ENCODE measurements around the gene NEMF. TPM values are rescaled to one million over a fixed set of nuclear protein-coding genes. Genes with fewer than 3 reads are reported as not detected.
A peak's percentile ranks its signal among the peaks of the same experiment; 100 is the strongest.
"Not testable (repeated sequence)": the region's sequence is repeated elsewhere in the genome, so short reads cannot be mapped to it uniquely, and the experiment has no call there.

NEMF gene
- total RNA-seq, 2 experiments from 2014 or later: 63.6 to 71.0 TPM

DNA sequence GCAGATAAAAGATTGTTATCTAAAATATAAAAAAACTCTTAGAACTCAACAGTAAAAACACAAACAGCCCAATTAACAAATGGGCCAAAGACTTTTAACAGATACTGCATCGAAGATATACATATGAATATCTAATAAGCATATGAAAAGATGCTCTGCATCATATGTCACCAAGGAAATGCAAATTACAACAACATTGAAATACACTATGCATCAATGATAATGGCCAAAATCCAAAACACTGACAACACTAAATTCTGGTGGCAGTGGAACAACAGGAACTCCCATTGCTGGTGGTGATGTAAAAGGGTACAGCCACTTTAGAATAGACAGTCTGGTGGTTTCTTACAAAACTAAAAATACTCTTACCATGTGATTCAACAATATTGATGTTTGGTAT, 43.8 kb downstream of the NEMF start:
- Mint-ChIP-seq H3K27me3 (no peaks in the 10 kb centered on the region), H3K4me1 (ENCODE audit: low read depth) (no peaks in the 10 kb centered on the region), H3K4me3 (no peak overlapping the region), H3K27ac (no peak overlapping the region), H3K36me3 (peaks cover 44% of the 10 kb centered on the region), H3K9me3 (no peaks in the 10 kb centered on the region)
- DNase-seq: no peak
- intact Hi-C loops (cut with micrococcal nuclease): no loop called here
- POLR2A ChIA-PET: no interaction called here
- CTCF ChIA-PET: no interaction called here

DNA sequence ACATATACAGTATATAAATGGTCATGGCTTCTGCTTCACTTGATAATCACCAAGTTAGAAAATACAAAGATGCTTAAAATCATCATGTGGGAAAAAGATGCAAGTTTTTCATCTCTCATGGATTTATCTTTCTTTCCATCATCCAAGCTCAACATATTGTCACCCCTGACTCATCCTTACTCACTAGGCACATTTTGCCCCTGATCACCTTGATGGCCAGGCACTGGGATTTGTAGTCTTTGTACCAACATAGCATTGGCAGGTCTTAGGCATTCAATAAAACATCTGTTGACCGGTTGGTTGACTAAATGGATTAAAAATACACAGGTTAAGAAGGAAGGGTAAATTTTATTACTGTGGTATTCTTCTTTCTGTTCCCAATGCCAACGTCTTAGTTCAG, 56.6 kb downstream of the NEMF start:
- Mint-ChIP-seq H3K4me3 (no peak overlapping the region), H3K27me3 (no peaks in the 10 kb centered on the region), H3K27ac (peak overlapping the region; percentile 30), H3K36me3 (peaks cover 45% of the 10 kb centered on the region), H3K9me3 (no peaks in the 10 kb centered on the region), H3K4me1 (ENCODE audit: low read depth) (peaks cover 2% of the 10 kb centered on the region)
- intact Hi-C loops (cut with micrococcal nuclease): no loop called here
- CTCF ChIA-PET: no interaction called here
- POLR2A ChIA-PET: no interaction called here
- no peak for DNase-seq

DNA sequence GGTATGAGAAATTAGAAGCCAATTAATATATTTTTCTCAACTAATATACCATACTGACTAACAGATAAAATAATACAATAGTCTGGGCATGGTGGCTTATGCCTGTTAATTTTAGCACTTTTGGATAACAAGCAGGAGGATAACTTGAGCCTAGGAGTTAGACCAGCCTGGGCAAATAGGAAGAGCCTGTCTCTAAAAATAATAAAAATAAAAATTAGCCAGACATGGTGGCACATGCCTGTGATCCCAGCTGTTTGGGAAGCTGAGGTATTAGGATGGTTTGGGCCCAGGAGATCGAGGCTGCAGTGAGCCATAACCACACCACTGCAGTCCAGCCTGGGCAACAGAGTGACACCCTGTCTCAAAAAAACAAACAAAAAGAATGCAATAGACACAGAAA, 60.0 kb downstream of the NEMF start:
- Mint-ChIP-seq H3K27ac (no peak overlapping the region), H3K36me3 (peaks cover 39% of the 10 kb centered on the region), H3K9me3 (no peaks in the 10 kb centered on the region), H3K4me1 (ENCODE audit: low read depth) (peaks cover 2% of the 10 kb centered on the region), H3K27me3 (no peaks in the 10 kb centered on the region), H3K4me3 (no peak overlapping the region)
- POLR2A ChIA-PET: no interaction called here
- intact Hi-C loops (cut with micrococcal nuclease): no loop called here
- DNase-seq: no peak
- CTCF ChIA-PET: no interaction called here

GRCh38 chr14:49786315-49786714, 66.3 kb downstream of the NEMF start:
- Mint-ChIP-seq H3K4me3 (no peak overlapping the region), H3K9me3 (no peaks in the 10 kb centered on the region), H3K4me1 (ENCODE audit: low read depth) (no peaks in the 10 kb centered on the region), H3K27me3 (no peaks in the 10 kb centered on the region), H3K27ac (no peak overlapping the region), H3K36me3 (peaks cover 40% of the 10 kb centered on the region)
- no peak for DNase-seq
- CTCF ChIA-PET: no interaction called here
- POLR2A ChIA-PET: no interaction called here
- intact Hi-C loops (cut with micrococcal nuclease): no loop called here

DNA sequence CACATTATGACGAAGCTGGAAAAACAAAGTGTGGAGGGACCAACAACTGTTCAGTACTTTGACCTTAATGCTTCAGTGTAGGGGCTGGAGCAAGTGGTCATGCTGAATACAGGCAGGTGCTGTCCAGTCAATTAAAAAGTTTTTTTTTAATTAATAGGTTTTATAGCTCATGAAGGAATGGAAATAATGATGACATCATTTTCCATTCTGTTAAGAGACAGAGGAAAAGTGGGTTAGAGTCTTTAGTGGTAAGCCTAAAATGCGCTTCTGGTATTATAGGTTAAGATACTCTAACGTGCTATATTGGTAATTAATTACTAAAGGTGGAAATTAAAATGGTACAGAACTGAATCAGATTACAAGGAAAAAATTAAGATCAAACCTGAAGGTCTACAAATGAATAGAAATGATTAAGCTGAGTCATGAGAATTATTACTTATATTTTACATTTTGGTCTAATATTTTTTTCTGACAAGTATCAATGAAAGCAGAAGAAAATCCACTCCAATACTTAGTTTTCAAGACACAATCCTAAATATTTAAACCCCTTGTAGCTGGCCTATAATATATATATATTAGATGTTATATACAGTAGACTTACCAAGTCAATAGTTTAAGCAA, 69.1 kb downstream of the NEMF start:
- no peaks in the 10 kb centered on the region for H3K4me1 Mint-ChIP-seq (ENCODE audit: low read depth)
- H3K4me3 Mint-ChIP-seq: no peak overlapping the region
- ChIA-PET POLR2A (no interaction called here), CTCF (interaction anchor here (0.6 kb wide), 1 partner anchor 16 kb away, joined by 3 read pairs; the partner anchor contains the start of gene KLHDC2)
- H3K36me3 Mint-ChIP-seq: peaks cover 37% of the 10 kb centered on the region
- intact Hi-C loops (cut with micrococcal nuclease): no loop called here
- no peak for DNase-seq
- H3K27me3 Mint-ChIP-seq: no peaks in the 10 kb centered on the region
- H3K9me3 Mint-ChIP-seq: no peaks in the 10 kb centered on the region
- no peak overlapping the region for H3K27ac Mint-ChIP-seq

DNA sequence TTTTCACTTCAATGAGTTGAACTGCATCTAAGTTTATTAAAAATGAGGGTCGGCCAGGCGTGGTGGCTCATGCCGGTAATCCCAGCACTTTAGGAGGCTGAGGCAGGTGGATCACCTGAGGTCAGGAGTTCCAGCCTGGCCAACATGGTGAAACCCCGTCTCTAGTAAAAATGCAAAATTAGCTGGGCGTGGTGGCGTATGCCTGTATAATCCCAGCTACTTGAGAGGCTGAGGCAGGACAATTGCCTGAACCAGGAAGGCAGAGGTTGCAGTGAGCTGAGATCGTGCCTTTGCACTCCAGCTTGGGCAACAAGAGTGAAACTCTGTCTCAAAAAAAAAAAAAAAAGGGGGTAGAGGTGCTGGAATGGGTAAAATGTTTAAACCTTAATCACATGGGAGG, 71.5 kb downstream of the NEMF start:
- CTCF ChIA-PET: interaction anchor here (1.3 to 1.6 kb wide), 2 partner anchors 71 to 147 kb away, joined by 3 to 5 read pairs; partner anchors contain the start of gene NEMF
- intact Hi-C loops (cut with micrococcal nuclease); DNase-seq; H3K4me3 Mint-ChIP-seq; POLR2A ChIA-PET; H3K4me1 Mint-ChIP-seq (ENCODE audit: low read depth); H3K9me3 Mint-ChIP-seq; H3K27me3 Mint-ChIP-seq: not testable (repeated sequence)
- Mint-ChIP-seq H3K27ac (peak overlapping the region; percentile 6), H3K36me3 (peaks cover 33% of the 10 kb centered on the region)

DNA sequence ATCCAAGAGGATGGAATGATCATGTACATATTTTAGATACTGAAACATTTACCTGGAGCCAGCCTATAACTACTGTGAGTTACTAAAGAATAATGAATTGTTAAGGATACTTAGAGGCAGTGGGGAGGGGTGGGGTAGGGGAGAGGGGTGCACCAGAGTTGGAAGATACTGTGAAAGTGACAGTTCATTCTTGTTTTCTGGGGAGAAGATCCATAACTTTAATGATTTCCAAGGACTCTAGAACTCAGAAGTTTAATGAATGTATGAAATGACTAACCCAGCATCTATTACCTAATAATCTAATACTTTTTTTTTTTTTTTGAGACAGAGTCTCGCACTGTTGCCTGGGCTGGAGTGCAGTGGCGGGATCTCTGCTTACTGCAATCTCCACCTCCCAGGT, 74.2 kb downstream of the NEMF start:
- H3K4me3 Mint-ChIP-seq: no peak overlapping the region
- intact Hi-C loops (cut with micrococcal nuclease): no loop called here
- H3K9me3 Mint-ChIP-seq: no peaks in the 10 kb centered on the region
- no peak for DNase-seq
- CTCF ChIA-PET: no interaction called here
- H3K36me3 Mint-ChIP-seq: peaks cover 31% of the 10 kb centered on the region
- no peak overlapping the region for H3K27ac Mint-ChIP-seq
- peaks cover 8% of the 10 kb centered on the region for H3K4me1 Mint-ChIP-seq (ENCODE audit: low read depth)
- POLR2A ChIA-PET: no interaction called here
- H3K27me3 Mint-ChIP-seq: no peaks in the 10 kb centered on the region

- Mint-ChIP-seq H3K4me1 (ENCODE audit: low read depth) (peaks cover 26% of the 10 kb centered on the region), H3K36me3 (peaks cover 17% of the 10 kb centered on the region), H3K27ac (peak overlapping the region; percentile 43), H3K4me3 (no peak overlapping the region), H3K27me3 (no peaks in the 10 kb centered on the region), H3K9me3 (no peaks in the 10 kb centered on the region)
- intact Hi-C loops (cut with micrococcal nuclease): no loop called here
- CTCF ChIA-PET: no interaction called here
- DNase-seq: no peak
- POLR2A ChIA-PET: no interaction called here
Measured at GRCh38 chr14:49774106-49774505, 78.5 kb downstream of the NEMF start.

- DNase-seq; intact Hi-C loops (cut with micrococcal nuclease); H3K27me3 Mint-ChIP-seq; H3K27ac Mint-ChIP-seq; H3K9me3 Mint-ChIP-seq; H3K4me3 Mint-ChIP-seq; POLR2A ChIA-PET: not testable (repeated sequence)
- Mint-ChIP-seq H3K4me1 (ENCODE audit: low read depth) (peaks cover 34% of the 10 kb centered on the region), H3K36me3 (peaks cover 14% of the 10 kb centered on the region)
- CTCF ChIA-PET: interaction anchor here (1.7 kb wide), 1 partner anchor 138 kb away, joined by 4 read pairs; no protein-coding TSS in a partner anchor
Measured at GRCh38 chr14:49771691-49772090, 80.9 kb downstream of the NEMF start.

DNA sequence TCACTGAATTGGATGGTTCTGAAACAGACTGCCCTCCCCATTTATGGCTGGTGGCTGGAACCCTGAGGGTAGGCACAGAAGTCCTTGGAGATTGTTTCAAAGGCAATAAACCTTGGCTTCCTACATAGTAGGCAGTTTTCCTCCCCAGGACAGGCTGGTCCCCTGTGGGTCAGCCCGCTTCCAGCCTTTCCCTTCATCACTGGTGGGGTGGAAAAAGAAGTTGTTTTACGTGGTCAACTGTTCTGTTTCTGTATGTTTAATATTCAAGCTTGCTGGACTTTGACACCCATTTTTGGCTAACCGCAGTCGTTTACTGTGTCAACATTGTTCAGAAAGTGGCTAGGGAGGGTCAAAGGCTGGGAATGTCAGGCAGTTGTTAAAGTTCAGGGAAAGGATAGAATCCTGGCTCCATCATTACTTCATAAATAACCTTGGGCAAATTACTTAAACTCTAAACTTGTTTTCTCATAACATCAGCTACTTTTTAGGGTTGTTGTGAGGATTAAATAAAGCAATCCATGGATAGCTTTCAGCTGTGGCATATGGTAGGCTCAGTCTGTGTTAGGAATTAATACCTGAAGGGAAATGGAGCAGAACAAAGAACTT, 82.3 kb downstream of the NEMF start:
- ChIA-PET CTCF (interaction anchor here (0.7 to 4.6 kb wide), 4 partner anchors 82 to 432 kb away, joined by 3 to 63 read pairs (median 4); partner anchors contain the start of genes DNAAF2, NEMF and POLE2), POLR2A (interaction anchor here (3.4 kb wide), 1 partner anchor 83 kb away, joined by 16 read pairs; the partner anchor contains the start of gene NEMF)
- Mint-ChIP-seq H3K9me3 (no peaks in the 10 kb centered on the region), H3K4me3 (peak overlapping the region; percentile 26), H3K36me3 (peaks cover 9% of the 10 kb centered on the region), H3K4me1 (ENCODE audit: low read depth) (peaks cover 35% of the 10 kb centered on the region), H3K27me3 (no peaks in the 10 kb centered on the region), H3K27ac (peak overlapping the region; percentile 63)
- no peak for DNase-seq
- intact Hi-C loops (cut with micrococcal nuclease): no loop called here

DNA sequence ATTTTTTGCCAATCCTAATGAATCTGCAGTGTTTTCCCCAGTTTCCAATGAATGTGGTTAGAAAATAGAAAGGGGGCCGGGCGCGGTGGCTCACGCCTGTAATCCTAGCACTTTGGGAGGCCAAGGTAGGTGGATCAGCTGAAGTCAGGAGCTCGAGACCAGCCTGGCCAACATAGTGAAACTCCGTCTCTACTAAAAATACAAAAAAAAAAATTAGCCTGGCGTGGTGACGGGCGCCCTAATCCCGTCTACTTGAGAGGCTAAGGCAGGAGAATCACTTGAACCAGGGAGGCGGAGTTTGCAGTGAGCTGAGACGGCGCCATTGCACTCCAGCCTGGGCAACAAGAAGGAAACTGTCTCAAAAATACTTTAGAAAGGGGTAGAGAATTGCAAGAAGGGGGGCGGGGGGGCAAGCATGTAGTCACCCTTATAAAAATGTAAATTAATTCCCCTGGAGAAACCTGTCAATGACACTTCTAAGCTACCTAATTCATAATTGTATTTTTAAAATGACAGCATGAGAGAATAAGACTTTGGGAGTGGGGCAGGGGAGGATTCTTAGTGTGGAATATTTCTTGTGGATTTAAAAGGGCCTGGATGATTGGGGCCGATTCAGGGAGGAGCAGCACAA, 82.9 kb downstream of the NEMF start:
- ChIA-PET CTCF (interaction anchor here (0.7 to 4.6 kb wide), 7 partner anchors 81 to 433 kb away, joined by 3 to 63 read pairs (median 9); partner anchors contain the start of genes DNAAF2, NEMF and POLE2), POLR2A (interaction anchor here (1.0 to 3.4 kb wide), 6 partner anchors 82 to 346 kb away, joined by 3 to 40 read pairs (median 15); partner anchors contain the start of genes DNAAF2, LRR1, NEMF and POLE2)
- Mint-ChIP-seq H3K27ac (peak overlapping the region; percentile 95), H3K4me1 (ENCODE audit: low read depth) (peaks cover 32% of the 10 kb centered on the region), H3K4me3 (peak overlapping the region; percentile 88), H3K27me3 (no peaks in the 10 kb centered on the region), H3K9me3 (no peaks in the 10 kb centered on the region), H3K36me3 (peaks cover 4% of the 10 kb centered on the region)
- intact Hi-C loops (cut with micrococcal nuclease): loop anchor here (2.0 to 10.0 kb wide), 4 partner anchors 83 to 555 kb away; partner anchors contain the start of genes NEMF and VCPKMT
- DNase-seq: no peak

DNA sequence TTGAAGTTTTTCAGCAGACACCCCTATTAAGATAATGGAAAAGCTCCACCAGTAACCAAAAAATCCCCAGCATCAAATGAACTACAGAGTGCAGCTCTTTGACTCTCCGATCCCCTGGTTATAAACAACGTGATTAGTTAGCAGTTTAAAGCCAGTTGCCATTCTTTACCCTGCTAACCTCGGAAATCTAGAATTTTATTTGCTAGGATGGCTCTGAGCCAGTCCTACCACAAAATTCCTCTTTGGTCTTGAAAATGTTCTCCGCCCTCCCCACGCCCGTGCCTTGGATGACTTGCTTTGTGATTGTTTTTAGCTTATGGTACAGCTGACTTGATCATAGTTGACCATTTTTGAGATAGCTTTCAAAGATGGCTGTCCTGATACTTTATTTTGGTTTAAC, 83.4 kb downstream of the NEMF start:
- intact Hi-C loops (cut with micrococcal nuclease): loop anchor here (2.0 to 10.0 kb wide), 4 partner anchors 84 to 556 kb away; partner anchors contain the start of genes NEMF and VCPKMT
- POLR2A ChIA-PET: interaction anchor here (0.8 to 3.4 kb wide), 8 partner anchors 82 to 347 kb away, joined by 3 to 40 read pairs (median 15); partner anchors contain the start of genes DNAAF2, LRR1, MGAT2 and NEMF
- Mint-ChIP-seq H3K27ac (peak overlapping the region; percentile 95), H3K9me3 (no peaks in the 10 kb centered on the region), H3K27me3 (no peaks in the 10 kb centered on the region), H3K36me3 (peaks cover 2% of the 10 kb centered on the region), H3K4me3 (peak overlapping the region; percentile 88), H3K4me1 (ENCODE audit: low read depth) (peaks cover 28% of the 10 kb centered on the region)
- DNase-seq: no peak
- CTCF ChIA-PET: interaction anchor here (0.6 to 4.6 kb wide), 6 partner anchors 81 to 307 kb away, joined by 3 to 63 read pairs (median 10); partner anchors contain the start of genes DNAAF2, NEMF and POLE2

All from activated CD4-positive, alpha-beta memory T cell treated with anti-CD3 and anti-CD28 coated beads for 36 hours (primary cell).